Measurements from ENCODE around the gene ACAT1. TPM values are rescaled to one million over a fixed set of nuclear protein-coding genes. Genes with fewer than 3 reads are reported as not detected.
"Not testable (repeated sequence)": the region's sequence is repeated elsewhere in the genome, so short reads cannot be mapped to it uniquely, and the experiment has no call there.

ACAT1 gene
- 51.6 and 58.1 TPM in 2 replicates for total RNA-seq

DNA sequence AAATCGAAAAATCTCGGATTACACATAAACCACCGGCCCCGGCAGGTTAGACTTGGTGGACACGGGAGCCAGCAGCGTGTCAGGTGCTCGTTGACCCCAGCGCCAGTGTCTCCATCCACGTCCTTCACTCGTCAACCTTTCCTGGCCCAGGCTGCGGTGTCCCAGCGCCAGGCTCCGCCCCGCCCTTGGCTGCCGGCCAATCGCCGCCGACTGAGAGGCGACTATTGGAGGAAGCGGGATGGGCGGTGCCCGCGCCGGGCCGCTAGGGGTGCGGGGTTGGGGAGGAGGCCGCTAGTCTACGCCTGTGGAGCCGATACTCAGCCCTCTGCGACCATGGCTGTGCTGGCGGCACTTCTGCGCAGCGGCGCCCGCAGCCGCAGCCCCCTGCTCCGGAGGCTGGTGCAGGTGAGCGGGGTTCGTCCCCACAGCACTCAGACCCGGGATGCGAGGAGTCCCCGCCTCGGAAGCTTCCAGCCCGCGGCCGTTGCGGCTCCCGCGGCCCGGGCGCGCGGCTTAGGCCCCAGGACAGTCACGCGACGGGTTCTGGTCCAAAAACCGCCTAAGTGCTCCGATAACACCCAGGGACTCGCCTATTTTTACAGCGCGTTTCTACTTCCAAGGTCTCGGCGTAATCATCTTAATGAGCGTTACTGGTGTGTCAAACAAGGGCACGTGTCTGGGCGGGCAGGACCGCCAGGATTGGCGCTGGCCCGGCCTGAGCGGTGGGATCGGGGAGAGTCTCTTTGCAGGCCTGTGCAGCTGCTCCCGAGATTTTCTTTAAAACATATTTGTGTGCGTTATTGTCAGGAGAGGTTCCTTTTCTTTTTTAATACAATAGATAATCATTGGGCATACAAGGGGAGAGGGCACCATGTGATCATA lies at the start of gene ACAT1:
Gene ACAT1, plus strand, starts transcription at position 294 of the 882 bp plus-strand sequence. Its CDS starts 40 bp downstream, at position 334.
- intact Hi-C loops (cut with micrococcal nuclease) = loop anchor here (1.0 to 10.0 kb wide), 7 partner anchors 101 to 557 kb away; partner anchors contain the start of genes ALKBH8, C11orf65, CUL5 and NPAT

GRCh38 chr11:108084811-108085210 lies 36.6 kb upstream of the ACAT1 start:
- intact Hi-C loops (cut with micrococcal nuclease) = no loop called here

- intact Hi-C loops (cut with micrococcal nuclease) = no loop called here
Observed at GRCh38 chr11:108085672-108086071, 35.7 kb upstream of the ACAT1 start.

DNA sequence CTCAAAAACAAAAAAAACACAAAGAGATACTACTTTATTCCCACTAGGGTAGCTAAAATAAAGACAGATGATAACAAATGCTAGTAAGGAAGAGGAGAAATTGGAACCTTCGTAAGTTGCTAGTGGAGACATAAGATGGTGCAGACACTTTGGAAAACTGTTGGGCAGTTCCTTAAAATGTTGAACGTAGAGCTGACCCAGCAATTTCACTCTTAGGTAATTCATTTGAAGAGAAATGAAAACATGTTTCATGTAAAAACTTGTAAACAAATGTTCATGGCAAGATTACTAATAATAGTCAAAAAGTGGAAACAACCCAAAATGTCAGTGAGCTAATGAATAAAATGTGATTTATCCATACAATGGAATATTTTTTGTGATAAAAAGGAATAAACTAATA lies 29.2 kb upstream of the ACAT1 start:
- intact Hi-C loops (cut with micrococcal nuclease) = no loop called here

DNA sequence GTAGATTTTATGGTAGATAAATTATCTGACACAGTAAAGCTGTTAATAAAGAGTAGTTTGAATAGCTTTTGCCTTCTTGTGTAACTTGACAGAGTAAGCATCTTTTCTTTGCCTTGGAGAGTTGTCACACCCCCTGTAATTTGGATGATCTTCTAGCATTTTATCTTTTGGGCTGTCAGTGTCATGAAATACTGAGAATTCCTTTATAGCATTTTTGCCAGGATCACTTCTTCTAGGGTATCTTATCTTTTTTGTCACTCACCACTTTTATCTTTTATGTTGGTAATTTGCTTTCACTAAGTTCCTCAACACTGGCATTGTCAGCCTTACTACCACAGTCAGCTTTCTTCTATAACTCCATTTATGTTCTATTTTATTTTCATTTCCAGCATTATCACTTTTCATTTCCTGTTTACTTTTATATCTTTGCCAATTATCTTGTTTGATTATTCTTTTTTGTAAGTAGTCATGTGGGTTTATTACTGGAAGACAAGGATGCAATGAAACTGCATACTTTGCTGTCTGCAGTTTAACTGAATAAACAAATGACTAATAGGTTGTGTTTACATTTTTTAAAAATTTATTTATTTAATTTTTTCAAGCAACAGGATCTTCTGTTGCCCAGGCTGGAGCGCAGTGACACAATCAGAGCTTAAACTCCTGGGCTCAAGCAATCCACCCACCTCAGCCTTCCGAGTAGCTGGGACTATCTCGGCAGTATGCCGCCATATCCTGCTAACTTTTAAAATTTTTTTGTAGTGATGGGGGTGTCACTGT lies 28.1 kb upstream of the ACAT1 start:
- intact Hi-C loops (cut with micrococcal nuclease) = no loop called here

DNA sequence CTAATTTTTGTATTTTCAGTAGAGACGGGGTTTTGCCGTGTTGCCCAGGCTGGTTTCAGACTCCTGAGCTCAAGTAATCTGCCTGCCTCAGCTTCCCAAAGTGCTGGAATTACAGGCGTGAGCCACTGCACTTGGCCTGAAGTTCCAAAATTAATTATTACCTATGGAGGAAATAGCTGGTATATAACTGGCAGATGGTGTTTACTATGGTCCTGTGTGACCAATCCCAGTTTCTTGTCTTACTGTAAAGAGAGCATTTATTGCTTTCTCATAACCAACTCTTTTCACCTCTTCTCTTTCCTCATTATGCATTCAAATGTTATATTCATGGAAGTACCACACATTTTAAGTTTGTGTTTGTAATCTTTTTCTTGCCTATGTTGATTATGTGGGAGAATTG lies 24.2 kb upstream of the ACAT1 start:
- intact Hi-C loops (cut with micrococcal nuclease) = no loop called here

DNA sequence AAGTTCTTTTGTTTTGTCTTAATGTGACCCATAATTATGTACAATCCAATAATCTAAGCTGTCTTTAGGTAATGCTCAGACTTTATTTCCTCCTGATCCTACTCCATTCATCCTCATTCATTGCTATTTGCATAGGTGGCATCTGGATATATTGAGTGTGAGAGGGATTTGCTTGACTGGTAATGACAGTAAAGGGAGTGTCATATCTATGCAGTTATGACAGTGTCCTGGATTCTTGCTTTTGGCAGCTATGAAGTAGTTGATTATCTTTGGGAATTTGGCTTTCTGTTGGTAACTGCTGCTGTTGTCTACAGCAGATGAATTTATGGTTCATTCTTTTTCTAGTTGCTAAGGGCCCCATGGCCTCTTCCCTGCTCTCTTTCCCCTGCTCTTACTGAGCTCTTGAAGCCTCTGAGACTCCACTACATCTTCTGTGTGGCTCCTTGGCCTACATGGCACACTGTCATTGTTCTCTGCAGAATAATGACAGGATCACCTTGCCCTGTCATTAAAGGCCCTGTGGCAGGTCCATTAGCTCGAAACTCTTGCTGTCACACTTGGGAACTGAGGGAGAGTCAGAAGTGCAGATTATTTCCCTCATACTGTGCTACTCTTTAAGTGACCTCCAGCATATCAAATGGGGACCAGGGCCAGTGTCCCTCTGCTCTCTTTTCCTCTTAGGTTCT lies 20.1 kb upstream of the ACAT1 start:
- intact Hi-C loops (cut with micrococcal nuclease) = no loop called here

GRCh38 chr11:108111126-108111525 lies 10.2 kb upstream of the ACAT1 start:
- intact Hi-C loops (cut with micrococcal nuclease) = no loop called here

DNA sequence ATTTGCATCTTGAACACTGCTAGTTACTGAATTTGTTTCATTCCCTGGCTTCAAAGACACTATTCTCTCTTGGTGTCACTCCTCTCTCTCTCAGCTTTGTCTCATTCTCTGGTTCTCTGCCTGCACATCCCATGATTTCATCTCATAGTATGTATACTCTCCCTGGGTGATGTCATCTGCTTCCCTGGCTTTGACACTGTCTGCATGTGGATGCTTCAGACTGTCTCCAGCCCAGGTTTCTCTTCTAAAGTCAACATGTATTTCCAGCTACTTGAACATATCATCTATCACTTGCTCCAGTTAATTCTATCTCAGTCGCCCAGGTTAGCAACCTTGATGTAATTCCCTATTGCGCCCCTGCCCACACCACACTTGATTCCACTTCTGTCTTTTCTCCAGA lies 9.3 kb upstream of the ACAT1 start:
- intact Hi-C loops (cut with micrococcal nuclease) = no loop called here

DNA sequence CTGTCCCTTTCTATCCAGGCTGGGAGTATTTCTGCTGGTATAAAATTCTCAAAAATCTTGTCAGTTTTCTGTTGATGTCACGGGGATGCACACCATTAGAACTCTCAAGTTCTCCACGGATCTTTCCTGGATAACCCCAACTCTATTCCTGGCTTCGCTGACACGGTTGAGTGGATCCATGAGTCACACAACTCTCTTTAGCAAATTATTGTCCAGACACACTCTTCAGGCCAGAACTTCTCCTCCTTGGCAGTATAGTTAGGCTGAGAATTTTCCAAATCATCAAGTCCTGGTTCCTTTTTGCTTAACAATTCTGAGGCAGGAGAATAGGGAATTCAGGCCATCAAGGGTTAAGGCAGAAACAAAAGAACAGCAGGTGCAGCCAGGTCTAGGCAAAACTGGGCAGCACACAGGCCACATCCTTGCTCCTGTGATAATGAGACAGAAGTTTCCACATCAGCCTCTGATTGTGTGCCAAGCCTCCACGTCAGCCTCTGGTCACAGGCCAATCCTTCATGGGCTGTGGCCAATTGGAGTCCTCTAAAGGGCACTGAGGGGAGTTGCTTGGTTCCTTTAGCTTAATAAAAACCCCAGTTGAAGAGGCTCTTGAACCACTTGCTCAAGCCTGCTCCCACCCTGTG lies 5.7 kb upstream of the ACAT1 start:
- intact Hi-C loops (cut with micrococcal nuclease) = no loop called here

DNA sequence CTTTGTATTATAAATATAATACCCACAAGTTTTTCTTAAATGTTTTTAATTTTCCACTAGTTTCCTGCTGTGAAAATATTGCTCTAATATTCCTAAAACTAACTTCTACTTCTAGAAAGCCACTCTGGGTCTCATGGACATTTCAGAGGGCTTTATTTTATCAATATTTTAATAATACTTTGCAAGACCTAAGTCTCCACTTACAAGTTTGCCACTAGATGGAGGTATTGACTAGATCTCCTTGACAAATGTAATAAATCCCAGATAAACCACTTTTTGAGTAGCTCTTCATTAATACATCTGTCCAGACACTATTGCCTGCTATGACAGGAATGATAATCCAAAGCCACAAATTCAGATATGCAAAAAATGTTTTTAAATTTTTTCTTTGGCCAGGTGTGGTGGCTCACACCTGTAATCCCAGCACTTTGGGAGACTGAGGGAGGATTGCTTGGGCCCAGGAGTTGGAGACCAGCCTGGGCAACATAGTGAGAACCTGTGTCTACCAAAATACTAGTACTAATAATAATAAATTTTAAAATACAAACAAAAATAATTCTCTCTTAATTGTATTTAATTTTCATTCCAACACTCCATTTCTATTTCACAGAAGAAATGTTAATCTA lies 3.5 kb upstream of the ACAT1 start:
- intact Hi-C loops (cut with micrococcal nuclease) = no loop called here

- intact Hi-C loops (cut with micrococcal nuclease) = loop anchor here (1.0 to 10.0 kb wide), 7 partner anchors 101 to 556 kb away; partner anchors contain the start of genes ALKBH8, C11orf65, CUL5 and NPAT
Observed at GRCh38 chr11:108120936-108121273, 462 bp upstream of the ACAT1 start.

- intact Hi-C loops (cut with micrococcal nuclease) = loop anchor here (5.0 to 10.0 kb wide), 2 partner anchors 375 to 557 kb away; partner anchors contain the start of genes ALKBH8 and POGLUT3
Observed at GRCh38 chr11:108122166-108122628, 830 bp downstream of the ACAT1 start.

DNA sequence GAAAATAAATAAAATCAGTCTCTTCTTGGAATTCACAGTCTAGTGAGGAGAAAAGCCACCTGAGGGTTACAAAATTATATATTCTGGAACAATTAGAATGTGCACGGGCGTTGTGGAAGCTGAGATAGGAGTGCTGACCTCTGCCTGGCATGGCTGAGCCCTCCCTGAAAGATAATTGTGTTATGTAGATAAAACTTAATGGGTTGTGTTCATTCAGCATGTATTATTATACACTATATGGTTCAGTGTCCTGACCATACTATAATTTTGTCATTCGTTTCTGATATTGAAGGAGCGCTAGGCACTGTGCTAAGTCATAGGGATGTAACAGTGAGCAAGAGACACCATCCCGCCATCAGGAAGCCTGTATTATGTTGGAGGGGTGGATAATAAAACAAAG lies 3.7 kb downstream of the ACAT1 start:
- intact Hi-C loops (cut with micrococcal nuclease) = loop anchor here (10.0 kb wide), 1 partner anchor 560 kb away; the partner anchor contains the start of gene ALKBH8

DNA sequence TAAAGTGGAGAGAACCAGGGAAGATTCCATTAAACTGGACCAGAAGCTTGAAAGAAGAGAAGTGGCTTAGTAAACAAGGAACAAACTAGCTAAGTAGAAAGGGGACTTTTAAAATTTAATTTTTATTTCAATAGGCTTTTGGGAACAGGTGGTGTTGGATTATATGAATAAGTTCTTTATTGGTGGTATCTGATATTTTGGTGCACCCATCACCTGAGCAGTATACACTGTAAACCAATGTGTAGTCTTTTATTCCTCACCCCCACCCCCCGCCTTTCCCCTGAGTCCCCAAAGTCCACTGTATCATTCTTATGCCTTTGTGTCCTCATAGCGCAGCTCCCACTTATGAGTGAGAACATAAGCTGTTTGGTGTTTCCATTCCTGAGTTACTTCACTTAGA lies 7.4 kb downstream of the ACAT1 start:
- intact Hi-C loops (cut with micrococcal nuclease) = loop anchor here (10.0 kb wide), 1 partner anchor 564 kb away; the partner anchor contains the start of gene ALKBH8

- intact Hi-C loops (cut with micrococcal nuclease) = no loop called here
Observed at GRCh38 chr11:108131993-108132392, 10.6 kb downstream of the ACAT1 start.

DNA sequence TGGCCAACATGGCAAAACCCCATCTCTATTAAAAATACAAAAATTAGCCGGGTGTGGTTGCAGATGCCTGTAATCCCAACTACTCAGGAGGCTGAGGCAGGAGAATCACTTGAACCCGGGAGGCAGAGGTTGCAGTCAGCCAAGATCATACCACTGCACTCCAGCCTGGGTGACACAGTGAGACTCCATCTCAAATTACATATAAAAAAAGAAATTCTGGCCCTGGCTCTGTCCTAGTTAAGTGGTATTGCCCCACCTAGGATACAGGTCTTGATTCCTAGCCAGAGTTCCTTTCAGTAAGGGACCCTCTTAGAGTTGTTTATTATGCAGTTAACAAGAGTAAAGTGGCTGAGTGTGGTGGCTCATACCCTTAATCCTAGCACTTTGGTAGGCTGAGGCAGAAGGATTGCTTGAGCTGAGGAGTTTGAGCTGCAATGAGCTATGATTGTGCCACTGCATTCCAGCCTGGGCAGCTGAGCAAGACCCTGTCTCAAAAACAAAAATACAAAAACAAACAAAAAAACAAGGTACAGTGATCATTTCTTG lies 11.7 kb downstream of the ACAT1 start:
- intact Hi-C loops (cut with micrococcal nuclease) = not testable (repeated sequence)

DNA sequence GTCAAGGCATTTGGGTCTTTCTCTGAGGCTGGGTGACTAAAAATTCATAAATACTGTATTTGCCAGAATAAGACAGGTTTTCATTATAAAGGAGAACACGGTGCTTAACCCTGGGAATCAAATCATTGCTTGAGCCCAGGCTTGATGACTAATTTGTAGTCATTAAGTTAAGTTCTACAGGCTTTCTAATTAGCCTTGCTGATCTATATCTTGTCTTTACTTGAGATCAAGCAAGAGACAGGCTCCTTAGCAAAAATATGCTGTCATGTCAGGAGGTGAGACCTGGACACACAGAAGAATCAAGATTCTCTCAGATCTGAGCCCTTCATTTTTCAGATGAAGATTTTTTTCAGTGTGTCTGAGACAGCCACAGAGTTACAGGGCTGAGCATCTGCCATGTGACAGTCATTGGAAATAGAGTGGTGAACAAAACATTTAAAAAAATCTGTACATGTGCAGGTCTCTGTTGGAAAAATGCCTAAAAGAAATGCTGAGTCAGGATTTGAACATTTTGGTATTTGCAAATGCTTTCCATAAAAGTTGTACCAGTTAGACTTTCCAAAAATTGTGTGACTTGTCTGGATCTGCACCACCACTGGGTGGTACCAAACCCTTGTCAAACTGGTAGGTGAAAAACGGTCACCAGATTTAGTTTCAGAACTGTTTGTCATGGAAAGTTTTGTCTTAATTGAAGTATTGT lies 14.6 kb downstream of the ACAT1 start:
- intact Hi-C loops (cut with micrococcal nuclease) = loop anchor here (1.0 kb wide), 1 partner anchor 86 kb away; the partner anchor contains the start of gene NPAT

DNA sequence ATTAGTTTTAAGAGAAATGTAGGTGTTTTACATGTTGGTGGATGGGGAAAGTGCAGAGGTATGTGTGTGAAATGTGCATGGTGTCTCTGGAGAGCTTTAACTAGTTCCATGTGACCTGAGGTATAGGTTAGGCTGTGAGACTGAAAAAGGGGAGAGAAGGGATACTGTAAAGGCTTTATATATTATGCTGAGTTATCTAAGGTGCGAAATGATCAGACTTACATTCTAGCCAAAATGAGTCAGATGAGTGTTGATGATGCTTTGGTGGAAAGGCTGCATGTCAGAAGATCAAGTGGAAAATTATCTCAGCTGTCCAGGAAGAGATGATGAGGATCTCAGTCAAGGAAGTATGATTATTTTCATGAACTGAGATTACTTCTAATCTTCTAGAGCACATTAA lies 15.8 kb downstream of the ACAT1 start:
- intact Hi-C loops (cut with micrococcal nuclease) = no loop called here

All from T-helper 2 cell treated with Interferon-gamma antibody and Interleukin-4, amounts not matched to agents 100 ng/mL and 5 ng/mL, for 36 hours (primary cell).